Esophagus squamous epithelium (tissue), 5 donors: ENCODE measurements around the gene SLC35G4. TPM values are rescaled to one million over a fixed set of nuclear protein-coding genes. Genes with fewer than 3 reads are reported as not detected.

Experiments
- DNase-seq: peaks from one replicate; lab custom pipeline; 2025; lab: John Stamatoyannopoulos, UW
- H3K27ac ChIP-seq, 4 donors: fragments of 200-600 bp; sonication (generic); one replicate each; pipeline ENCODE4 v1.5.1; 2016 to 2019; ENCODE audit warnings: mild to moderate bottlenecking in 1 of 4
- H3K27me3 ChIP-seq, 4 donors: fragments of 200-600 bp; sonication (generic); 1 replicate in 3 of 4; 2 replicates in 1 of 4; pipeline versions ENCODE4 v1.5.1 to v1.6.0; 2017 to 2021; ENCODE audit warnings: antibody characterized with exemption in 1 of 4
- H3K36me3 ChIP-seq, 3 donors: fragments of 200-600 bp; sonication (generic); one replicate each; pipeline ENCODE4 v1.5.1; 2016 to 2019
- H3K4me1 ChIP-seq, 3 donors: fragments of 200-600 bp; sonication (generic); one replicate each; pipeline ENCODE4 v1.5.1; 2017 to 2019
- H3K4me3 ChIP-seq, 4 donors: fragments of 200-600 bp; sonication (generic); 1 replicate in 3 of 4; 2 replicates in 1 of 4; pipeline ENCODE4 v1.5.1; 2016 to 2019; ENCODE audit warnings: mild to moderate bottlenecking in 2 of 4, moderate library complexity in 1 of 4
- H3K9me3 ChIP-seq, 3 donors: fragments of 200-600 bp; sonication (generic); one replicate each; pipeline ENCODE4 v1.5.1; 2016 to 2019
- POLR2A ChIP-seq, 4 donors: fragments of 450-650 bp; IDR thresholded peaks; one replicate each; pipeline ENCODE4 v1.6.1; 2017; ENCODE audit warnings: antibody characterized with exemption in 4 of 4, mild to moderate bottlenecking in 4 of 4, moderate library complexity in 3 of 4
- WGBS, 2 donors: methylation state at CpG; one replicate each; pipeline ENCODE4 v1.1.5; 2018; 5-methylcytosine and 5-hydroxymethylcytosine counted together
- intact Hi-C: fragments of 100-400 bp; cut with DNase I; formaldehyde crosslinking; loops from one replicate; pipeline ENCODE4 v1.15.0; 2022
- total RNA-seq, 4 donors: library from RNA; depleted of rRNA; stranded (reverse); fragments of >200 nt; gene quantifications; one replicate each; pipeline ENCODE4 v1.1.0, GENCODE V29; 2016
- TF ChIP-seq, protein P1 (sequence below), 6 experiments: fragments of 450-650 bp in 4 of 6; fragments of 200-600 bp in 2 of 6; sonication (generic) in 2 of 6; IDR thresholded peaks; one replicate each; pipeline ENCODE4 v1.5.1; 2016 to 2019; ENCODE audit warnings: antibody characterized with exemption in 6 of 6, mild to moderate bottlenecking in 4 of 6, moderate library complexity in 4 of 6
- donor health status: DM: yes; HTN: yes; CAD: no.

SLC35G4 gene
- total RNA-seq, 4 donors from 2014 or later: not detected

DNA sequence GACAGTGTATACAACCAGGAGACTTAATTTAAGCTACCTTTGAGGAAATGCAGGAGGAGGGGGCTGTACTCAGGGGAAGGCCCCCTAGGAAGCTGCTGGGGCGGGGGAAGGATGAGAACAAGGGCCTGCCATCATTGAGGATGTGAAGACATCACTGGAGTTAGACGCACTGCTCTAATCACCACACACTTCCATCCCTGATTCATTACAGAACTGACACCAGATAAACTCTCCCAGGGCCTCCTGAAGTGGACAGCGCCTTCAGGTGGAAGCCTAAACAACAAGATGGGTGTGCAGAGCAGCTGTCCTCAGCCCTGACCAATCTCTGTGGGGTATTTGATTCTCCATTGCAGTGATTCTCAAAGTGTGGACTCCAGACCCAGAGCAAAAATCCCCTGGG lies 30.6 kb upstream of the SLC35G4 start:
- intact Hi-C loops: no loop called here
- TF ChIP-seq POLR2A (IDR thresholded peaks at IDR 0.05): no peak
- TF ChIP-seq, protein P1, sequence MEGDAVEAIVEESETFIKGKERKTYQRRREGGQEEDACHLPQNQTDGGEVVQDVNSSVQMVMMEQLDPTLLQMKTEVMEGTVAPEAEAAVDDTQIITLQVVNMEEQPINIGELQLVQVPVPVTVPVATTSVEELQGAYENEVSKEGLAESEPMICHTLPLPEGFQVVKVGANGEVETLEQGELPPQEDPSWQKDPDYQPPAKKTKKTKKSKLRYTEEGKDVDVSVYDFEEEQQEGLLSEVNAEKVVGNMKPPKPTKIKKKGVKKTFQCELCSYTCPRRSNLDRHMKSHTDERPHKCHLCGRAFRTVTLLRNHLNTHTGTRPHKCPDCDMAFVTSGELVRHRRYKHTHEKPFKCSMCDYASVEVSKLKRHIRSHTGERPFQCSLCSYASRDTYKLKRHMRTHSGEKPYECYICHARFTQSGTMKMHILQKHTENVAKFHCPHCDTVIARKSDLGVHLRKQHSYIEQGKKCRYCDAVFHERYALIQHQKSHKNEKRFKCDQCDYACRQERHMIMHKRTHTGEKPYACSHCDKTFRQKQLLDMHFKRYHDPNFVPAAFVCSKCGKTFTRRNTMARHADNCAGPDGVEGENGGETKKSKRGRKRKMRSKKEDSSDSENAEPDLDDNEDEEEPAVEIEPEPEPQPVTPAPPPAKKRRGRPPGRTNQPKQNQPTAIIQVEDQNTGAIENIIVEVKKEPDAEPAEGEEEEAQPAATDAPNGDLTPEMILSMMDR (IDR thresholded peaks at IDR 0.05): no peak
- Histone ChIP-seq H3K27ac (no peak overlapping the region), H3K4me1 (no peaks in the 10 kb centered on the region), H3K4me3 (no peak overlapping the region), H3K9me3 (no peaks in the 10 kb centered on the region), H3K36me3 (no peaks in the 10 kb centered on the region), H3K27me3 (no peaks in the 10 kb centered on the region)
- WGBS, 2 donors: 60 to 66% methylated on average over 1 to 3 of the region's 3 CpGs
- no peak for DNase-seq

DNA sequence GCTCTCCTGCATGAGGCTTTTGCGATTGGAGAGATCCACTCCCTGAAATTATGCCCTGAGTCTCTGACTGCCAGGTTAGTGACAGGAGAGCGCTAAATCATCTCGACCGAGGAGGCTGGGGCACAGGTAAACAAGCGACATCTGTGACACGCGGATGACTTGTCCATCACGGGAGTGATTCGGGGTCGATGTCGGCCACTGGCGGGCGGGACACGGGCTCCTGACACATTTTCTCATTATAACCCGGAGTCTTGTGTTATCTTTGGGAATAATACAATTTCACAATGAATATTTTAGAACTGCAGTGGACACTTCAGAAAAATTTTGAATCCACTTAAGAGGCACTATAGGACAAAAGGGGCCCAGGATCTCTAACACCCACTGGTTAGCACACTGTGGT lies 29.5 kb upstream of the SLC35G4 start:
- Histone ChIP-seq H3K36me3 (no peaks in the 10 kb centered on the region), H3K4me3 (no peak overlapping the region), H3K27me3 (no peaks in the 10 kb centered on the region), H3K9me3 (no peaks in the 10 kb centered on the region), H3K27ac (no peak overlapping the region), H3K4me1 (no peaks in the 10 kb centered on the region)
- TF ChIP-seq POLR2A (IDR thresholded peaks at IDR 0.05): no peak
- TF ChIP-seq, protein P1 (IDR thresholded peaks at IDR 0.05): no peak
- WGBS, 2 donors: 88 to 96% methylated on average over 5 to 14 of the region's 15 CpGs
- no peak for DNase-seq
- intact Hi-C loops: no loop called here

DNA sequence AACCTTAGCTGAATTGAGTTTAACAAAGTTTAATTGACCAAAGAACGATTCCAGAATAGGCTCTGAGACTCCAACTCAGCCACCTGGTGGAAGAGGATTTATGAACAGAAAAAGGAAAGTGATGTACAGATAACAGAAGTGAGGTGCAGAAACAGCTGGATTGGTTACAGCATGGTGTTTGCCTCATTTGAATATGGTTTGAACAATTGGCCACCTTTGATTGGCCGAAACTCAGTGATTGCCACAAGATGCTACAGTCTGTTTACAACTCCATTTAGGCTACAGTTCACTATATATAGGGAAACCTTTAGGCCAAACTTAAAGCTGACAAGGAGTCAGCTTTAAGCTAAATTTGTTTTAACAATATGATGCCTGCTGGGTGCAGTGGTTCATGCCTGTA lies 28.1 kb upstream of the SLC35G4 start:
- Histone ChIP-seq H3K27ac (no peak overlapping the region), H3K4me1 (no peaks in the 10 kb centered on the region), H3K4me3 (no peak overlapping the region), H3K27me3 (no peaks in the 10 kb centered on the region), H3K36me3 (no peaks in the 10 kb centered on the region), H3K9me3 (no peaks in the 10 kb centered on the region)
- intact Hi-C loops: no loop called here
- no peak for DNase-seq
- 55 to 77% methylated on average over 2 of the region's 2 CpGs for WGBS, 2 donors
- TF ChIP-seq POLR2A (IDR thresholded peaks at IDR 0.05): no peak
- TF ChIP-seq, protein P1 (IDR thresholded peaks at IDR 0.05): no peak

DNA sequence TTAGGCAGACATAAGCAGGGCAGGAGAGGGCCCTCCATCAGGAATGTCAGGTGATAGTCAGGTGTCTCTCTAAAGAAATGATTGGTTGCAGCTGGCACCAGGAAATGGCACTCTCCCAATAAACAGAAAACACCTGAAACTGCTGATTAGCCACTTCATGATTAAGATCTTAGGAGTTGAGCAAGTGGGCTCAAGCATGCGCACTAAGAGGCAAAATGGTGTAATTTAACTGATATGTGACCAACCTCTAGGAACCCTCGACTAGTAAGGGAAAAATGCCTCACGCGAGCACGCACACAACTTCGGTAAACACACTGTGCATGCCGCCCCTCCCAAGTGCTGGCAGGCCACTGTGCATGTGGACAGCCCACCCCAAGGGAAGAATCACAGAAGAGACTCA lies 23.8 kb upstream of the SLC35G4 start:
- WGBS, 2 donors: 64 to 72% methylated on average over 7 of the region's 7 CpGs
- Histone ChIP-seq H3K4me3 (no peak overlapping the region), H3K9me3 (no peaks in the 10 kb centered on the region), H3K27me3 (no peaks in the 10 kb centered on the region), H3K4me1 (no peaks in the 10 kb centered on the region), H3K36me3 (no peaks in the 10 kb centered on the region), H3K27ac (no peak overlapping the region)
- TF ChIP-seq, protein P1 (IDR thresholded peaks at IDR 0.05): no peak
- TF ChIP-seq POLR2A (IDR thresholded peaks at IDR 0.05): no peak
- intact Hi-C loops: no loop called here
- no peak for DNase-seq

DNA sequence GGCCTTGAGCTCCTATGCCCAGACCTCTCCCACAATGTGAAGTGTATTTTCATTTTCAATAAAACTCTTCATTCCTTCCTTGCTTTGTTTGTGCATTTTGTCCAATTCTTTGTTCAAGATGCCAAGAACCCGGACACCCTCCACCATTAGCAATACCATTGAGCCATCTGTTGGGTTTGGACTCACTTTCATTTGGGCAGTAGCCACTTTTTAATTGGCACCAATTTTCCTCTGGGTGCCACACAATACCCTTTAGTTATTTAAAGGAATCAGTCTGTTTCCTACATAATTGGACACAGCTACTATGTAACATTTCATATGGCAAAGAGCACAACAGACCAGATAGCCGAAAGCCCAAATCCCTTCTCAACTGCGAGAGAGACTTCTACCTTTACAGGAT lies 22.5 kb upstream of the SLC35G4 start:
- no peaks in the 10 kb centered on the region for H3K27me3 ChIP-seq
- TF ChIP-seq, protein P1 (IDR thresholded peaks at IDR 0.05): no peak
- TF ChIP-seq POLR2A (IDR thresholded peaks at IDR 0.05): no peak
- 75 to 87% methylated on average over 3 of the region's 3 CpGs for WGBS, 2 donors

More for the DNA sequence above, 22.5 kb upstream of the SLC35G4 start:
- Histone ChIP-seq H3K4me1 (no peaks in the 10 kb centered on the region), H3K4me3 (no peak overlapping the region), H3K27ac (no peak overlapping the region), H3K36me3 (no peaks in the 10 kb centered on the region), H3K9me3 (no peaks in the 10 kb centered on the region)
- DNase-seq: no peak
- intact Hi-C loops: no loop called here
